Epidermal melanocyte (primary cell): ENCODE results near the gene COL6A2.
"Not testable (repeated sequence)": the region's sequence is repeated elsewhere in the genome, so short reads cannot be mapped to it uniquely, and the experiment has no call there.

Experiments
- DNase-seq: peaks from one replicate; pipeline ENCODE4 v3.0.0; 2011; ENCODE audit warnings: low spot score; ENCODE audit not compliant: insufficient read length

The COL6A2 gene

GRCh38 chr21:46154955-46155513 lies 57.1 kb downstream of the COL6A2 start:
- DNase-seq, result no peak

- DNase-seq, result no peak
These were observed 57.8 kb downstream of the COL6A2 start, which contains the start of gene FTCD for GRCh38 chr21:46155514-46156377. Gene FTCD, minus strand, starts transcription at chr21:46155579. Its CDS starts 56 bp downstream, at chr21:46155523.

- DNase-seq, result no peak
These were observed 58.4 kb downstream of the COL6A2 start for GRCh38 chr21:46156378-46156645.

GRCh38 chr21:46156678-46157077 lies 58.8 kb downstream of the COL6A2 start:
- DNase-seq, result no peak

GRCh38 chr21:46157396-46157986 lies 59.6 kb downstream of the COL6A2 start:
- DNase-seq, result no peak

- DNase-seq, result no peak
These were observed 60.1 kb downstream of the COL6A2 start for GRCh38 chr21:46157987-46158451.

GRCh38 chr21:46158666-46159300 lies 60.9 kb downstream of the COL6A2 start:
- DNase-seq, result no peak

- DNase-seq, result no peak
These were observed 61.5 kb downstream of the COL6A2 start for GRCh38 chr21:46159390-46159789.

GRCh38 chr21:46159841-46160656 lies 62.1 kb downstream of the COL6A2 start:
- no peak for DNase-seq

DNA sequence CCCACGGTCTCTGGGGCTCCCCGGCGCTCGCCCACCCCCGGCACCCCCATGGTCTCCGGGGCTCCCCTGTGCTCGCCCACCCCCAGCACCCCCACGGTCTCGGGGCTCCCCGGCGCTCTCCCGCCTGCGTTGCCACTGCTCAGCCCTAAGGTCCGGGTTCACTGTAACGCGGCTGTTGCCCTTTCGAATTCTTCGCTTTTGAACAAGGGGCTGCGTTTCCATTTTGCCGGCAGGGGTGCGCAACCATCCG lies 62.7 kb downstream of the COL6A2 start:
- no peak for DNase-seq

- DNase-seq, result no peak
These were observed 63.2 kb downstream of the COL6A2 start for GRCh38 chr21:46160907-46161632.

DNA sequence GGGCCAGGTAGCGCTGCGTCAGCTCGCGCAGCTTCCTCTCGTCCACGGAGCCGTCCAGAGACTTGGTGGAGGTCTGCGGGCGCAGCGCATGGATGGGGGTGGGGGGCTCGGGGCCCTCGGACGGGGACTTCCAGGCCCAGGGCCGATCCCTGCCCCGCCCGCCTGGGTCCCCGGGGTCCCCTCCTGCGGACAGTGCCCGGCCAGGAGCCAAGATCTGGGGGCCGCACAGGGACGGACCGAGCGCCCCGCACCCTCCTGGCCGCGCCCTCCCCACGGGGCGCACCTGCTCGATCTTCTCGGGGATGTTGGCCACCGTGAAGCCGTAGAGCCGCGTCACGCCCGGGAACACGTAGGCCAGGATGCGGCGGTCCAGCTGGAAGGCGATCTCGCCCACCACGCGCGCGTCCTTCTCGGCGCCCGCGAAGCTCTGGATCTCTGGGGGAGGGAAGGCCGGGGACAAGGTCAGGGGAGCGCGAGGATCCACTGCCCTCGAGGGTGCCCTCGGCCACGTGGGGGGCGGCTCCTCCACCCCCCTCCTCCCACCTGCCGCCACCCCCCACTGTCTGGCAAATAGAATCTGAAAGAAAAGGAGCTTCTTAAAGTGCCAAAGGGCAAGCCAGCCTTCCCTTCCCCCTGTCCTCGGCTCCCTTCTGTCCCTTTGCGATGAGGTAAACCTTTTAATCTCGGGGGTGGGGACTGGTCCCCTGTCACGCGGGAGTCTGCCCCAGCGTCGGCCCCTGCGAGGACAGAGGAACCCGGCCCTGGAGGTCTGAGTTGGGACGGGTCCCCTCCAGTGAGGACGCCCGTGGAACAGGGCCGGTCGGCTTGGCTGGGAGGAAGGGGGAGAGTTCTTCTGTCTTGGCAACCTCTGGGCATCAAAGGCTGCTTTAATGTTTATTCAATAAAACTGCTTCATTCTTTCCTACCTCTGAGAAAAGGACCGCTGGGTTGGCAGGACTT lies 64.0 kb downstream of the COL6A2 start:
- DNase-seq, result no peak

- no peak for DNase-seq
These were observed 65.5 kb downstream of the COL6A2 start for GRCh38 chr21:46163380-46163779.

DNA sequence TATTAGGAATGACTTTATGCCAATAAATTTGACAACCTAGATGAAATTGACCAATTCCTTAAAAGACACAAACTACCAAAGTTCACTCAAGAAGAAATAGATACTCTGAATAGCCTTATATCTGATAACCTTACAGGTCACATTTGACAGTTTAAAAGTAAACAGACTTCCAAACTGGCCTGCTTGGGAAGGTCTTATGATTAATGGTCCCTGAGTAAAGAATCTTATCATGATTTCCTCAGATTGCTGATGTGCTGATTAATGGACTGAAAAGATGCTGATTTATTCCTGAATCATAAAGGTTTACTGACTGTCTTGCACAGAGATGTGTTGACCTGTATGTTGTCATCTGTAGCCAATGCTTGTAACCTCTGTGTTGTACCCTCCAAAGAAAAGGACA lies 67.2 kb downstream of the COL6A2 start:
- no peak for DNase-seq

- no peak for DNase-seq
These were observed 70.3 kb downstream of the COL6A2 start for GRCh38 chr21:46168238-46168637.

- no peak for DNase-seq
These were observed 70.9 kb downstream of the COL6A2 start for GRCh38 chr21:46168659-46169386.

DNA sequence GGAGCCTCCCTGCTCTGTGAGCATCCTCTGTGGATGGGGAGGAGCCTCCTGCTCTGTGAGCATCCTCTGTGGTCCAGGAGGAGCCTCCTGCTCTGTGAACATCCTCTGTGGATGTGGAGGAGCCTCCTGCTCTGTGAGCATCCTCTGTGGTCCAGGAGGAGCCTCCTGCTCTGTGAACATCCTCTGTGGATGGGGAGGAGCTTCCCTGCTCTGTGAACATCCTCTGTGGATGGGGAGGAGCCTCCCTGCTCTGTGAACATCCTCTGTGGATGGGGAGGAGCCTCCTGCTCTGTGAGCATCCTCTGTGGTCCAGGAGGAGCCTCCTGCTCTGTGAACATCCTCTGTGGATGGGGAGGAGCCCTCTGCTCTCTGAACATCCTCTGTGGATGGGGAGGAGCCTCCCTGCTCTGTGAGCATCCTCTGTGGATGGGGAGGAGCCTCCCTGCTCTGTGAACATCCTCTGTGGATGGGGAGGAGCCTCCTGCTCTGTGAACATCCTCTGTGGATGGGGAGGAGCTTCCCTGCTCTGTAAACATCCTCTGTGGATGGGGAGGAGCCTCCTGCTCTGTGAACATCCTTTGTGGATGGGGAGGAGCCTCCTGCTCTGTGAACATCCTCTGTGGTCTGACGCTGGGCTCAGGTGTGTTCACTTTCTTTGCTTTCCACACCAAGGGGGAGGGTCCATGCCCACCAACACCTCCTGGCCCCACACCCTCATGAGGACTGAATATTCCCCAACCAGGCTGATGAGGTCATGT lies 72.7 kb downstream of the COL6A2 start:
- DNase-seq, result not testable (repeated sequence)

- no peak for DNase-seq
These were observed 73.7 kb downstream of the COL6A2 start for GRCh38 chr21:46171585-46171984.
